Measurements from ENCODE around the gene COL27A1.

Gene COL27A1

DNA sequence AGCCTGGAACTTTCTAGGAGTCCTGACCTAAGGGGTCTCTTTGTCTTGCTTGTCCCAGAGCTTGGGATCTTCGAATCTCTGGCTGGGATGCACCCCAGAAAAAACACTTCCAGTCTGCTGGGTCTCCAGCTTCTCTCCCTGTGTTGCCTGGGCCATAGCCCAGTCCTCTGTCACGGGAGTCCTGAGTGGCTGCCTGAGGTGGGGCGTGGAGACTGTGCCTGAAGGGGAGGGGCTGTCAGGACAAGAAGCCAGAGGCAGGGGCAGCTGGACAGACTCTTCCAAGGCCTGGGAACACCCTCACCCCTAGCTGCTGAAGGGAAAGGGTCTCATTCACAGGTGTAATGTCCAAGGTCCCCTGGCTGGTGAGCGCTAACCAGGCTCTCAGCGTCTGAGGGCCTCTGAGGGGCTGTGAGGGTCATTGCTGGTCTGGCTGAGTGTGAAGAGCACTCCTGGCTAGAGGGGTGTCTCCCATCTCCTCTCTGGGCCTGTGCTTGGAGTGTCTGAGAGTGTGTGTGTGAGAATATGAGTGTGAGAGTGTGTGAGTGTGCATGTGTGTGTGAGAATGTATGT lies 20.4 kb upstream of the COL27A1 start (continued):
- TF ChIP-seq ZNF514 (tag by site-specific recombination; IDR thresholded peaks at IDR 0.05) (no peak), ZNF830 (tag by site-specific recombination; IDR thresholded peaks at IDR 0.05; ENCODE audit: low read depth) (no peak), ZBTB7A (tag by site-specific recombination; IDR thresholded peaks at IDR 0.05; ENCODE audit: low read depth) (no peak), TCF7L2 (IDR thresholded peaks at IDR 0.05; ENCODE audit: borderline replicate concordance, low read depth, low read length) (no peak), GLIS2 (tag by site-specific recombination; IDR thresholded peaks at IDR 0.05) (no peak), ZEB2 (tag by site-specific recombination; IDR thresholded peaks at IDR 0.05) (no peak), ZNF549 (tag by site-specific recombination; IDR thresholded peaks at IDR 0.05) (no peak), ZNF664 (tag by site-specific recombination; IDR thresholded peaks at IDR 0.05) (no peak), ZNF777 (tag by site-specific recombination; IDR thresholded peaks at IDR 0.05; ENCODE audit: borderline replicate concordance) (no peak)
- TF ChIP-seq, protein P1, sequence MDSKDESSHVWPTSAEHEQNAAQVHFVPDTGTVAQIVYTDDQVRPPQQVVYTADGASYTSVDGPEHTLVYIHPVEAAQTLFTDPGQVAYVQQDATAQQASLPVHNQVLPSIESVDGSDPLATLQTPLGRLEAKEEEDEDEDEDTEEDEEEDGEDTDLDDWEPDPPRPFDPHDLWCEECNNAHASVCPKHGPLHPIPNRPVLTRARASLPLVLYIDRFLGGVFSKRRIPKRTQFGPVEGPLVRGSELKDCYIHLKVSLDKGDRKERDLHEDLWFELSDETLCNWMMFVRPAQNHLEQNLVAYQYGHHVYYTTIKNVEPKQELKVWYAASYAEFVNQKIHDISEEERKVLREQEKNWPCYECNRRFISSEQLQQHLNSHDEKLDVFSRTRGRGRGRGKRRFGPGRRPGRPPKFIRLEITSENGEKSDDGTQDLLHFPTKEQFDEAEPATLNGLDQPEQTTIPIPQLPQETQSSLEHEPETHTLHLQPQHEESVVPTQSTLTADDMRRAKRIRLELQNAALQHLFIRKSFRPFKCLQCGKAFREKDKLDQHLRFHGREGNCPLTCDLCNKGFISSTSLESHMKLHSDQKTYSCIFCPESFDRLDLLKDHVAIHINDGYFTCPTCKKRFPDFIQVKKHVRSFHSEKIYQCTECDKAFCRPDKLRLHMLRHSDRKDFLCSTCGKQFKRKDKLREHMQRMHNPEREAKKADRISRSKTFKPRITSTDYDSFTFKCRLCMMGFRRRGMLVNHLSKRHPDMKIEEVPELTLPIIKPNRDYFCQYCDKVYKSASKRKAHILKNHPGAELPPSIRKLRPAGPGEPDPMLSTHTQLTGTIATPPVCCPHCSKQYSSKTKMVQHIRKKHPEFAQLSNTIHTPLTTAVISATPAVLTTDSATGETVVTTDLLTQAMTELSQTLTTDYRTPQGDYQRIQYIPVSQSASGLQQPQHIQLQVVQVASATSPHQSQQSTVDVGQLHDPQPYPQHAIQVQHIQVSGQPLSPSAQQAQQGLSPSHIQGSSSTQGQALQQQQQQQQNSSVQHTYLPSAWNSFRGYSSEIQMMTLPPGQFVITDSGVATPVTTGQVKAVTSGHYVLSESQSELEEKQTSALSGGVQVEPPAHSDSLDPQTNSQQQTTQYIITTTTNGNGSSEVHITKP (tag by site-specific recombination; IDR thresholded peaks at IDR 0.05): no peak
- TF ChIP-seq, protein P2, sequence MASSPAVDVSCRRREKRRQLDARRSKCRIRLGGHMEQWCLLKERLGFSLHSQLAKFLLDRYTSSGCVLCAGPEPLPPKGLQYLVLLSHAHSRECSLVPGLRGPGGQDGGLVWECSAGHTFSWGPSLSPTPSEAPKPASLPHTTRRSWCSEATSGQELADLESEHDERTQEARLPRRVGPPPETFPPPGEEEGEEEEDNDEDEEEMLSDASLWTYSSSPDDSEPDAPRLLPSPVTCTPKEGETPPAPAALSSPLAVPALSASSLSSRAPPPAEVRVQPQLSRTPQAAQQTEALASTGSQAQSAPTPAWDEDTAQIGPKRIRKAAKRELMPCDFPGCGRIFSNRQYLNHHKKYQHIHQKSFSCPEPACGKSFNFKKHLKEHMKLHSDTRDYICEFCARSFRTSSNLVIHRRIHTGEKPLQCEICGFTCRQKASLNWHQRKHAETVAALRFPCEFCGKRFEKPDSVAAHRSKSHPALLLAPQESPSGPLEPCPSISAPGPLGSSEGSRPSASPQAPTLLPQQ (tag by site-specific recombination; IDR thresholded peaks at IDR 0.05): no peak
- TF ChIP-seq, protein P3, sequence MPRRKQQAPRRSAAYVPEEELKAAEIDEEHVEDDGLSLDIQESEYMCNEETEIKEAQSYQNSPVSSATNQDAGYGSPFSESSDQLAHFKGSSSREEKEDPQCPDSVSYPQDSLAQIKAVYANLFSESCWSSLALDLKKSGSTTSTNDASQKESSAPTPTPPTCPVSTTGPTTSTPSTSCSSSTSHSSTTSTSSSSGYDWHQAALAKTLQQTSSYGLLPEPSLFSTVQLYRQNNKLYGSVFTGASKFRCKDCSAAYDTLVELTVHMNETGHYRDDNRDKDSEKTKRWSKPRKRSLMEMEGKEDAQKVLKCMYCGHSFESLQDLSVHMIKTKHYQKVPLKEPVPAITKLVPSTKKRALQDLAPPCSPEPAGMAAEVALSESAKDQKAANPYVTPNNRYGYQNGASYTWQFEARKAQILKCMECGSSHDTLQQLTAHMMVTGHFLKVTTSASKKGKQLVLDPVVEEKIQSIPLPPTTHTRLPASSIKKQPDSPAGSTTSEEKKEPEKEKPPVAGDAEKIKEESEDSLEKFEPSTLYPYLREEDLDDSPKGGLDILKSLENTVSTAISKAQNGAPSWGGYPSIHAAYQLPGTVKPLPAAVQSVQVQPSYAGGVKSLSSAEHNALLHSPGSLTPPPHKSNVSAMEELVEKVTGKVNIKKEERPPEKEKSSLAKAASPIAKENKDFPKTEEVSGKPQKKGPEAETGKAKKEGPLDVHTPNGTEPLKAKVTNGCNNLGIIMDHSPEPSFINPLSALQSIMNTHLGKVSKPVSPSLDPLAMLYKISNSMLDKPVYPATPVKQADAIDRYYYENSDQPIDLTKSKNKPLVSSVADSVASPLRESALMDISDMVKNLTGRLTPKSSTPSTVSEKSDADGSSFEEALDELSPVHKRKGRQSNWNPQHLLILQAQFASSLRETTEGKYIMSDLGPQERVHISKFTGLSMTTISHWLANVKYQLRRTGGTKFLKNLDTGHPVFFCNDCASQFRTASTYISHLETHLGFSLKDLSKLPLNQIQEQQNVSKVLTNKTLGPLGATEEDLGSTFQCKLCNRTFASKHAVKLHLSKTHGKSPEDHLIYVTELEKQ (tag by site-specific recombination; IDR thresholded peaks at IDR 0.05; ENCODE audit: borderline replicate concordance): no peak
- TF ChIP-seq, protein P4, sequence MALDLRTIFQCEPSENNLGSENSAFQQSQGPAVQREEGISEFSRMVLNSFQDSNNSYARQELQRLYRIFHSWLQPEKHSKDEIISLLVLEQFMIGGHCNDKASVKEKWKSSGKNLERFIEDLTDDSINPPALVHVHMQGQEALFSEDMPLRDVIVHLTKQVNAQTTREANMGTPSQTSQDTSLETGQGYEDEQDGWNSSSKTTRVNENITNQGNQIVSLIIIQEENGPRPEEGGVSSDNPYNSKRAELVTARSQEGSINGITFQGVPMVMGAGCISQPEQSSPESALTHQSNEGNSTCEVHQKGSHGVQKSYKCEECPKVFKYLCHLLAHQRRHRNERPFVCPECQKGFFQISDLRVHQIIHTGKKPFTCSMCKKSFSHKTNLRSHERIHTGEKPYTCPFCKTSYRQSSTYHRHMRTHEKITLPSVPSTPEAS (tag by site-specific recombination; IDR thresholded peaks at IDR 0.05): no peak; the same call in 1 of the 2 replicates

DNA sequence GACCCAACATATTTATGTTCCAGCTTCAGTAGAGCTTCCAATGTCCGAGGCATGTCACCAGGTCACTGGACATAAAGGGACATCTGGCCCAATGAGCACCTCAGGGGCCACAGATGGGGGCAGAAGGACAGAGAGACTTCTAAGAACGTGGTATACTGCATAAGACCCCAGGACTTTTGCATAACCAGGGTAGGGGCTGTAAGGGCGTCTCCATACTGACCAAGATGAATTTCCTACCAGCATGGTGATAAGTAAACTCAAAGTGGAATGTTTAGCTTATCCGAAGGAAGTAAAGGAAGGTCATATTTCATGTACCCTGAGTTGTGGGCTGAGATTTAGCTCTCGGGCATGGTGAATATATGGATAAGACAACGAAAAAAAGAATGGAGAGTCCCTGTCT lies 17.5 kb upstream of the COL27A1 start:
- H3K9me3 ChIP-seq (ENCODE audit: control insufficient read depth, insufficient read depth, low read depth, low read length): no peaks in the 10 kb centered on the region
- ChIA-PET POLR2A (no interaction called here), CTCF (interaction anchor here (0.6 to 1.1 kb wide), 4 partner anchors 15 to 153 kb away, joined by 3 to 4 read pairs (median 3); no protein-coding TSS in a partner anchor)
- H3K4me1 ChIP-seq (ENCODE audit: control insufficient read depth, insufficient read depth, low read length): no peaks in the 10 kb centered on the region
- H3K4me3 ChIP-seq (ENCODE audit: low read depth, low read length): no peak overlapping the region
- no peak overlapping the region for H3K27ac ChIP-seq (ENCODE audit: extremely low read depth, low read depth, low read length)
- no peaks in the 10 kb centered on the region for H3K36me3 ChIP-seq (ENCODE audit: control insufficient read depth in 2 of 2, insufficient read depth in 1 of 2, low read length in 2 of 2)
- TF ChIP-seq ZNF433 (tag by site-specific recombination; IDR thresholded peaks at IDR 0.05; ENCODE audit: low read depth): no peak
- TF ChIP-seq ZNF600 (tag by site-specific recombination; IDR thresholded peaks at IDR 0.05): no peak
- TF ChIP-seq, protein P5, sequence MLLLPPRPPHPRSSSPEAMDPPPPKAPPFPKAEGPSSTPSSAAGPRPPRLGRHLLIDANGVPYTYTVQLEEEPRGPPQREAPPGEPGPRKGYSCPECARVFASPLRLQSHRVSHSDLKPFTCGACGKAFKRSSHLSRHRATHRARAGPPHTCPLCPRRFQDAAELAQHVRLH (tag by site-specific recombination; IDR thresholded peaks at IDR 0.05): no peak
- no peak for TF ChIP-seq IKZF3 (tag by site-specific recombination; IDR thresholded peaks at IDR 0.05)
- TF ChIP-seq FEZF1 (tag by site-specific recombination; IDR thresholded peaks at IDR 0.05): no peak
- TF ChIP-seq ZNF391 (tag by site-specific recombination; IDR thresholded peaks at IDR 0.05; ENCODE audit: borderline replicate concordance, low read depth): no peak
- TF ChIP-seq, protein P6, sequence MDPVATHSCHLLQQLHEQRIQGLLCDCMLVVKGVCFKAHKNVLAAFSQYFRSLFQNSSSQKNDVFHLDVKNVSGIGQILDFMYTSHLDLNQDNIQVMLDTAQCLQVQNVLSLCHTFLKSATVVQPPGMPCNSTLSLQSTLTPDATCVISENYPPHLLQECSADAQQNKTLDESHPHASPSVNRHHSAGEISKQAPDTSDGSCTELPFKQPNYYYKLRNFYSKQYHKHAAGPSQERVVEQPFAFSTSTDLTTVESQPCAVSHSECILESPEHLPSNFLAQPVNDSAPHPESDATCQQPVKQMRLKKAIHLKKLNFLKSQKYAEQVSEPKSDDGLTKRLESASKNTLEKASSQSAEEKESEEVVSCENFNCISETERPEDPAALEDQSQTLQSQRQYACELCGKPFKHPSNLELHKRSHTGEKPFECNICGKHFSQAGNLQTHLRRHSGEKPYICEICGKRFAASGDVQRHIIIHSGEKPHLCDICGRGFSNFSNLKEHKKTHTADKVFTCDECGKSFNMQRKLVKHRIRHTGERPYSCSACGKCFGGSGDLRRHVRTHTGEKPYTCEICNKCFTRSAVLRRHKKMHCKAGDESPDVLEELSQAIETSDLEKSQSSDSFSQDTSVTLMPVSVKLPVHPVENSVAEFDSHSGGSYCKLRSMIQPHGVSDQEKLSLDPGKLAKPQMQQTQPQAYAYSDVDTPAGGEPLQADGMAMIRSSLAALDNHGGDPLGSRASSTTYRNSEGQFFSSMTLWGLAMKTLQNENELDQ (tag by site-specific recombination; IDR thresholded peaks at IDR 0.05; ENCODE audit: low read depth): no peak
- no peak for TF ChIP-seq ZNF133 (tag by site-specific recombination; IDR thresholded peaks at IDR 0.05)
- no peak for TF ChIP-seq RBAK (tag by site-specific recombination; IDR thresholded peaks at IDR 0.05)
- TF ChIP-seq ZNF202 (tag by site-specific recombination; IDR thresholded peaks at IDR 0.05; ENCODE audit: borderline replicate concordance): no peak

Data from HEK293 (cell line).